ENCODE results near the gene BABAM2. TPM values are rescaled to one million over a fixed set of nuclear protein-coding genes. Genes with fewer than 3 reads are reported as not detected.

Gene BABAM2
- total and polyA plus RNA-seq, 2 of the 4 experiments (the other 2 are of a cell fraction) = 20.9 to 23.1 TPM

DNA sequence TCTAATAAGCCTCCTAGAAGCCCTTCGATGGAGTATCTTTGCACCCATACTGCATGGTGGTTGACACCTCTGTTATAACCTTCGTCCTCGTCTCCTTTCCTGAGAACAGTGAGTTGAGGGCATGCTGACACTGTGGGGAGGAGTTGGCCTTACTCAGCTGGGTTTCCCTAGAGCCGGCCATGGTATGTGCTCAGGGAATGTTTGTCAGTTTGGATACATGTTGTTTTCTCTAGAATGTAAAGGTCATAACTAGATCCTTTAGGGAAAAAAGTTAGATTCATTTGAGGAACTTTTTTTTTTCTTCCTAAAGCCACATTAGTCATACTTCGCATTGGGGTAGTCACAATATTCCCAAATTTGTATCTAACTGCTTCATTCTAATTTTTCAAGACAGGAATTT, 396.1 kb downstream of the BABAM2 start:
- no CpG with 5 or more reads among the region's 5 CpGs for WGBS, 2 experiments (ENCODE audit: extremely low coverage in 2 of 2, insufficient read length in 1 of 2)
- intact Hi-C loops (cut with micrococcal nuclease) (loop anchor here (1.0 kb wide), 1 partner anchor 51 kb away; no protein-coding TSS in a partner anchor), dilution Hi-C loops (cut with HindIII; ENCODE audit: low sequenced_read_pairs, unreplicated experiment) (no loop called here), in situ Hi-C loops (cut with MboI; ENCODE audit: low sequenced_read_pairs) (no loop called here)
- Histone ChIP-seq H2BK20ac (ENCODE audit: low read depth, low read length) (peak overlapping the region; percentile 94), H4K20me1 (ENCODE audit: insufficient read depth, low read length) (no peaks in the 10 kb centered on the region), H2AK9ac (replicated peaks; ENCODE audit: low read depth, low read length, poor library complexity) (peak overlapping the region; percentile 82), H3K4me2 (ENCODE audit: low read depth, low read length) (no peak overlapping the region), H3K9me1 (ENCODE audit: insufficient read depth, low read length) (peaks cover 17% of the 10 kb centered on the region), H3K4me1 (ENCODE audit: control insufficient read depth, insufficient read depth, low read length) (peaks cover 13% of the 10 kb centered on the region), H3K9ac (ENCODE audit: low read depth, low read length) (peak overlapping the region; percentile 30), H4K91ac (ENCODE audit: insufficient read depth, low read depth, low read length) (peak overlapping the region; percentile 88), H2AK5ac (ENCODE audit: low read depth, low read length) (peak overlapping the region; percentile 90), H4K8ac (ENCODE audit: low read depth in 2 of 2, low read length in 2 of 2) (peak overlapping the region; percentile 4 to 93; a peak in 2 of 4 replicates), H4K5ac (ENCODE audit: low read depth, low read length) (peak overlapping the region; percentile 51; the same call in 1 of the 2 replicates), H3K18ac (ENCODE audit: low read depth, low read length) (peak overlapping the region; percentile 36), H2BK15ac (ENCODE audit: low read depth, low read length) (peak overlapping the region; percentile 81), H3K56ac (ENCODE audit: extremely low read depth, insufficient read depth, low read length) (peak overlapping the region; percentile 42; the same call in 1 of the 2 replicates), H3K4ac (ENCODE audit: low read depth, low read length) (peak overlapping the region; percentile 96), H3K9me3 (ENCODE audit: control insufficient read depth, insufficient read depth, low read length) (no peaks in the 10 kb centered on the region), H3K27ac (ENCODE audit: insufficient read depth, low read length) (peak overlapping the region; percentile 77), H3K4me3 (ENCODE audit: insufficient read depth, low read depth, low read length) (no peak overlapping the region), H3K27me3 (ENCODE audit: control insufficient read depth, insufficient read depth, low read length) (no peaks in the 10 kb centered on the region), H2AFZ (replicated peaks; ENCODE audit: low read length, poor library complexity) (peak overlapping the region; percentile 80), H2BK5ac (ENCODE audit: low read depth, low read length, poor library complexity, severe bottlenecking) (peak overlapping the region; percentile 87), H3K79me1 (ENCODE audit: low read depth in 1 of 2, low read length in 2 of 2) (peaks cover 0 to 10% of the 10 kb centered on the region in 2 experiments; a peak in 1 of 4 replicates), H2BK120ac (ENCODE audit: low read depth, low read length) (peak overlapping the region; percentile 98), H3K36me3 (ENCODE audit: control insufficient read depth, insufficient read depth, low read length) (no peaks in the 10 kb centered on the region), H3K23ac (ENCODE audit: low read depth, low read length) (peak overlapping the region; percentile 91), H3K14ac (replicated peaks; ENCODE audit: low read depth, low read length) (peak overlapping the region; percentile 94)
- TF ChIP-seq MXI1 (IDR thresholded peaks at IDR 0.05; ENCODE audit: borderline replicate concordance, low read depth, low read length) = no peak
- 0 out of 2 replicates have a peak, but pooled peaks have one; percentile 3 for TF ChIP-seq FOS (IDR thresholded peaks at IDR 0.05; ENCODE audit: low read depth, low read length)
- no peak for TF ChIP-seq MAFK (IDR thresholded peaks at IDR 0.05; ENCODE audit: low read depth, low read length)
- TF ChIP-seq CHD1 (IDR thresholded peaks at IDR 0.05; ENCODE audit: low read depth, low read length) = no peak
- TF ChIP-seq RCOR1 (IDR thresholded peaks at IDR 0.05; ENCODE audit: insufficient replicate concordance, low read length) = no peak
- no peak for TF ChIP-seq POLR2A (IDR thresholded peaks at IDR 0.05; ENCODE audit: low read depth, low read length)
- TF ChIP-seq CEBPB (IDR thresholded peaks at IDR 0.05; ENCODE audit: low read depth, low read length) = no peak
- no peak for TF ChIP-seq RFX5 (IDR thresholded peaks at IDR 0.05; ENCODE audit: low read depth, low read length)
- no TSS peak for BruUV-seq (replicated peaks)
- POLR2A ChIA-PET (ENCODE audit: unreplicated experiment) = no interaction called here
- CTCF ChIA-PET = no interaction called here
- ATAC-seq (ENCODE audit: low read depth) (peak; percentile 92), DNase-seq (peak; percentile 60)
